Left lung (tissue), 10 donors: ENCODE measurements around the gene LAX1. TPM values are rescaled to one million over a fixed set of nuclear protein-coding genes. Genes with fewer than 3 reads are reported as not detected.

ENCODE experiments used
- ATAC-seq: fragments of 200-7000 bp; cut with Tn5 transposase; one replicate; pipeline ENCODE4 v1.9.1; 2020; ENCODE audit warnings: moderate library complexity
- DNase-seq, 4 donors: peaks; one replicate each; pipeline ENCODE4 v3.0.0-alpha.2; 2013 to 2020
- H3K27ac ChIP-seq, 2 donors: fragments of 200-600 bp; sonication (generic) in 1 of 2; one replicate each; pipeline versions ENCODE4 v1.5.0 to v1.8.0; 2020 to 2021
- H3K27me3 ChIP-seq, 2 donors: fragments of 200-600 bp; sonication (generic) in 1 of 2; one replicate each; pipeline versions ENCODE4 v1.5.0 to v1.8.0; 2020 to 2021
- H3K36me3 ChIP-seq, 2 donors: fragments of 200-600 bp; sonication (generic) in 1 of 2; one replicate each; pipeline versions ENCODE4 v1.5.0 to v1.8.0; 2020 to 2021
- H3K4me1 ChIP-seq, 2 donors: fragments of 200-600 bp; one replicate each; pipeline ENCODE4 v1.8.0; 2021
- H3K4me3 ChIP-seq, 2 donors: fragments of 200-600 bp; sonication (generic) in 1 of 2; one replicate each; pipeline versions ENCODE4 v1.5.0 to v1.8.0; 2020 to 2021; ENCODE audit warnings: mild to moderate bottlenecking in 1 of 2
- H3K9me3 ChIP-seq, 2 donors: fragments of 200-600 bp; sonication (generic) in 1 of 2; one replicate each; pipeline versions ENCODE4 v1.5.0 to v1.8.0; 2020 to 2021
- intact Hi-C, 2 donors: fragments of 100-400 bp; cut with DNase I; formaldehyde crosslinking; loops; one replicate each; pipeline versions ENCODE4 v1.11.2 to v1.14.2; 2022
- polyA plus RNA-seq, 6 donors: library from polyadenylated mRNA; unstranded; fragments of 120-200 nt; gene quantifications; one replicate each; pipeline ENCODE4 v1.2.1, GENCODE V29; 2013; ENCODE audit not compliant: insufficient read length in 6 of 6
- total RNA-seq, 2 donors: library from RNA; stranded (reverse); fragmentation: NEBNext Ultra II Directional; extraction: Animal tissue kit (Norgen Biotek cat#: 25700); gene quantifications; one replicate each; pipeline ENCODE4 v1.2.1, GENCODE V29; 2021
- TF ChIP-seq, protein P1 (sequence below), 2 donors: fragments of 200-600 bp; sonication (generic) in 1 of 2; IDR thresholded peaks; one replicate each; pipeline versions ENCODE4 v1.5.0 to v1.8.0; 2021; ENCODE audit warnings: antibody characterized with exemption in 2 of 2
- donor health status: DM: no; HTN: yes; CAD: no.
- donor health status: DM: no; HTN: no; CAD: no.

The LAX1 gene
- total and polyA plus RNA-seq, 8 donors = 0.21 to 2.2 (median 0.31) TPM

GRCh38 chr1:203796236-203796605, 31.2 kb downstream of the LAX1 start:
- DNase-seq = peak in 3 of 4 donors; percentile 35 to 42 (median 38)
- Histone ChIP-seq H3K4me1 (peaks cover 20 to 56% of the 10 kb centered on the region in 2 donors), H3K27me3 (no peaks in the 10 kb centered on the region), H3K27ac (peak overlapping the region; percentile 94 to 97), H3K4me3 (peak overlapping the region; percentile 48 to 76), H3K9me3 (no peaks in the 10 kb centered on the region), H3K36me3 (peaks cover 0 to 16% of the 10 kb centered on the region in 2 donors)
- ATAC-seq = peak; percentile 42
- TF ChIP-seq, protein P1, sequence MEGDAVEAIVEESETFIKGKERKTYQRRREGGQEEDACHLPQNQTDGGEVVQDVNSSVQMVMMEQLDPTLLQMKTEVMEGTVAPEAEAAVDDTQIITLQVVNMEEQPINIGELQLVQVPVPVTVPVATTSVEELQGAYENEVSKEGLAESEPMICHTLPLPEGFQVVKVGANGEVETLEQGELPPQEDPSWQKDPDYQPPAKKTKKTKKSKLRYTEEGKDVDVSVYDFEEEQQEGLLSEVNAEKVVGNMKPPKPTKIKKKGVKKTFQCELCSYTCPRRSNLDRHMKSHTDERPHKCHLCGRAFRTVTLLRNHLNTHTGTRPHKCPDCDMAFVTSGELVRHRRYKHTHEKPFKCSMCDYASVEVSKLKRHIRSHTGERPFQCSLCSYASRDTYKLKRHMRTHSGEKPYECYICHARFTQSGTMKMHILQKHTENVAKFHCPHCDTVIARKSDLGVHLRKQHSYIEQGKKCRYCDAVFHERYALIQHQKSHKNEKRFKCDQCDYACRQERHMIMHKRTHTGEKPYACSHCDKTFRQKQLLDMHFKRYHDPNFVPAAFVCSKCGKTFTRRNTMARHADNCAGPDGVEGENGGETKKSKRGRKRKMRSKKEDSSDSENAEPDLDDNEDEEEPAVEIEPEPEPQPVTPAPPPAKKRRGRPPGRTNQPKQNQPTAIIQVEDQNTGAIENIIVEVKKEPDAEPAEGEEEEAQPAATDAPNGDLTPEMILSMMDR (IDR thresholded peaks at IDR 0.05) = no peak
- intact Hi-C loops = no loop called here

- Histone ChIP-seq H3K4me3 (peak overlapping the region in 1 of 2 donors; percentile 76), H3K9me3 (no peaks in the 10 kb centered on the region), H3K27me3 (no peaks in the 10 kb centered on the region), H3K36me3 (peaks cover 0 to 16% of the 10 kb centered on the region in 2 donors), H3K27ac (no peak overlapping the region), H3K4me1 (peaks cover 20 to 63% of the 10 kb centered on the region in 2 donors)
- ATAC-seq = no peak
- DNase-seq = no peak
- TF ChIP-seq, protein P1 (IDR thresholded peaks at IDR 0.05) = no peak
- intact Hi-C loops = no loop called here
Measured at GRCh38 chr1:203797216-203797615, 32.2 kb downstream of the LAX1 start.

DNA sequence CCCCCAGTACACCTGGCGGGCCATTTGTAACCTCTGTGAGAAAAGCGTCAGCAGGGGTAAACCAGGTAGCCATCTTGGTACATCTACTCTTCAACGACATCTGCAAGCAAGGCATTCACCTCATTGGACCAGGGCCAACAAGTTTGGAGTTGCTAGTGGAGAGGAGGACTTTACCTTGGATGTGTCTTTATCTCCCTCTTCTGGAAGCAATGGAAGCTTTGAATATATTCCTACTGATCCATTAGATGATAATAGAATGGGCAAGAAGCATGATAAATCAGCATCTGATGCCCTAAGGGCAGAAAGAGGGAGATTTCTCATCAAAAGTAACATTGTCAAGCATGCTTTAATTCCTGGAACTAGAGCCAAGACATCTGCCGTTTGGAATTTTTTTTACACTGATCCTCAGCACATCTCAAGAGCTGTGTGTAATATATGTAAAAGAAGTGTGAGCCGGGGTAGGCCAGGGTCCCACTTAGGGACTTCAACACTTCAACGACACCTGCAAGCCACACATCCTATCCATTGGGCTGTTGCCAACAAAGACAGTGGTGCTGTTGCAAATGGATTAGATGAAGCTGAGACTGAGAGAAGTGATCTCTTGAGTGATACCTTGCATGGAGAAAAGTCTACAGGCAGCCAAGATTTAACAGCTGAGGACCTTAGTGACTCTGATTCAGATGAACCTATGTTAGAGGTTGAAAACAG, 33.1 kb downstream of the LAX1 start:
- Histone ChIP-seq H3K27ac (no peak overlapping the region), H3K4me1 (peaks cover 23 to 65% of the 10 kb centered on the region in 2 donors), H3K4me3 (no peak overlapping the region), H3K27me3 (no peaks in the 10 kb centered on the region), H3K36me3 (peaks cover 0 to 20% of the 10 kb centered on the region in 2 donors), H3K9me3 (no peaks in the 10 kb centered on the region)
- ATAC-seq = no peak
- TF ChIP-seq, protein P1 (IDR thresholded peaks at IDR 0.05) = no peak
- intact Hi-C loops = no loop called here
- DNase-seq = no peak

GRCh38 chr1:203799157-203799556, 34.2 kb downstream of the LAX1 start:
- Histone ChIP-seq H3K36me3 (peaks cover 0 to 30% of the 10 kb centered on the region in 2 donors), H3K4me3 (no peak overlapping the region), H3K27ac (no peak overlapping the region), H3K9me3 (no peaks in the 10 kb centered on the region), H3K27me3 (no peaks in the 10 kb centered on the region), H3K4me1 (peaks cover 25 to 74% of the 10 kb centered on the region in 2 donors)
- no peak for DNase-seq
- no peak for ATAC-seq
- TF ChIP-seq, protein P1 (IDR thresholded peaks at IDR 0.05) = no peak
- intact Hi-C loops = no loop called here

- H3K36me3 ChIP-seq = peaks cover 0 to 39% of the 10 kb centered on the region in 2 donors
- TF ChIP-seq, protein P1 (IDR thresholded peaks at IDR 0.05) = no peak
- H3K4me1 ChIP-seq = peaks cover 25 to 79% of the 10 kb centered on the region in 2 donors
- no peak overlapping the region for H3K4me3 ChIP-seq
- DNase-seq (no peak), ATAC-seq (no peak)
- no peaks in the 10 kb centered on the region for H3K9me3 ChIP-seq
- H3K27me3 ChIP-seq = no peaks in the 10 kb centered on the region
- intact Hi-C loops = no loop called here
- H3K27ac ChIP-seq = no peak overlapping the region
Measured at GRCh38 chr1:203799971-203800370, 35.0 kb downstream of the LAX1 start.
